ENCODE measurements around the gene NT5DC1. TPM values are rescaled to one million over a fixed set of nuclear protein-coding genes. Genes with fewer than 3 reads are reported as not detected.
A peak's percentile ranks its signal among the peaks of the same experiment; 100 is the strongest.

NT5DC1 gene
- total RNA-seq, 1 experiment from 2014 or later: 19.9 TPM

DNA sequence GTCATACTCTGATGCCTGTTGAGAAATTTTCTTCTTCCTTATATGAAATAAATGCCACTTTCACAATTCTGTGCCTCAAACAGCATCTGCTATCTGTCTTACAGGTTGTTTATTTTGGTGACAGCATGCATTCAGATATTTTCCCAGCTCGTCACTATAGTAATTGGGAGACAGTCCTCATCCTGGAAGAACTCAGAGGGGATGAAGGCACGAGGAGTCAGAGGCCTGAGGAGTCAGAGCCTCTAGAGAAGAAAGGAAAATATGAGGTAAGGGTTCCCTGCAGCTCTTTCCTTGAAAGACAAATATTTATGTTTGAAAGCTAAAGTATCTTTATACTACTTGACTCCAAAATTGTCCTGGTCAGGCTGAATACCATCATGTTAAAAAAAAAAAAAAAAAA, 137.4 kb downstream of the NT5DC1 start:
- DNase-seq (ENCODE audit: low read depth): no peak

- no peak for DNase-seq (ENCODE audit: low read depth)
Measured at GRCh38 chr6:116239256-116239655, 138.6 kb downstream of the NT5DC1 start.

- no peak for DNase-seq (ENCODE audit: low read depth)
Measured at GRCh38 chr6:116239856-116240255, 139.2 kb downstream of the NT5DC1 start.

- DNase-seq (ENCODE audit: low read depth): no peak
Measured at GRCh38 chr6:116244284-116244683, 143.6 kb downstream of the NT5DC1 start.

- no peak for DNase-seq (ENCODE audit: low read depth)
Measured at GRCh38 chr6:116246089-116246488, 145.4 kb downstream of the NT5DC1 start.

DNA sequence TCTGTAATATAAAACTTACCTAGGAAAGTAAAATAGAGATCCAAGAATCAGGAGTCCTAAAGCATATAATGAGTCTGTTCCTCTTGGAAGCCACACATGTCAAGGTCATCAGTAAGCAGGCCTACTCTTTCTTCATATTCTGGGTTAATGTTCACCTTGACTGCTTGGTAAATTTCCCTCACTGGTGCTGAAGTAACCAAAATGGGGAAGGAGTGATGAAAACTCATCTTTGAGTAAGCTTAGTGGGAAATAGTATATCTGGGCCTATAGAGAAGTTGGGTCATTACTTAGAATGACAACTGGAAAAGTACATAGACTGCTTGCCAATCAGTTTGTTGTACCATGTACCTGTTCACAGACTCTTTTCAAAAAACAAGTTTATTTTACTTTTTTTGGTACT, 146.6 kb downstream of the NT5DC1 start:
- no peak for DNase-seq (ENCODE audit: low read depth)

DNA sequence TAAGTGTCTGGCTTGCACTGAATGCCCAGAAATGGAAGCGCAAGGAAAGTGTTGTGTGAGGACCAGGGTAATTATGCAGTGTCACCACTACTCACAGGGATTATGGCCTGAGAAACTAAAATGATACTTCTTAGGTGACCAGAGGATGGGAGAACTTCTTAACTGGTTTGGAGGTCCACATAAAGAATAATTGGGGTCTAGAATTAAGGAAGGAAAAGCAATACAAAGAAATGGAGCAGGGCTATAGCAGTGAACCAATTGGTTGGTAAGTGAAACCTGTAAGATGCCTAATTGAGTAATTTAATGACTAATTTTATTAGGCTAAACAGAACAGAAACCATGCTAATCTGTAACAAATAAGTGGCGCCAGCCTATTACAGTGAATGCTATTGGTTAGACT, 147.9 kb downstream of the NT5DC1 start:
- no peak for DNase-seq (ENCODE audit: low read depth)

DNA sequence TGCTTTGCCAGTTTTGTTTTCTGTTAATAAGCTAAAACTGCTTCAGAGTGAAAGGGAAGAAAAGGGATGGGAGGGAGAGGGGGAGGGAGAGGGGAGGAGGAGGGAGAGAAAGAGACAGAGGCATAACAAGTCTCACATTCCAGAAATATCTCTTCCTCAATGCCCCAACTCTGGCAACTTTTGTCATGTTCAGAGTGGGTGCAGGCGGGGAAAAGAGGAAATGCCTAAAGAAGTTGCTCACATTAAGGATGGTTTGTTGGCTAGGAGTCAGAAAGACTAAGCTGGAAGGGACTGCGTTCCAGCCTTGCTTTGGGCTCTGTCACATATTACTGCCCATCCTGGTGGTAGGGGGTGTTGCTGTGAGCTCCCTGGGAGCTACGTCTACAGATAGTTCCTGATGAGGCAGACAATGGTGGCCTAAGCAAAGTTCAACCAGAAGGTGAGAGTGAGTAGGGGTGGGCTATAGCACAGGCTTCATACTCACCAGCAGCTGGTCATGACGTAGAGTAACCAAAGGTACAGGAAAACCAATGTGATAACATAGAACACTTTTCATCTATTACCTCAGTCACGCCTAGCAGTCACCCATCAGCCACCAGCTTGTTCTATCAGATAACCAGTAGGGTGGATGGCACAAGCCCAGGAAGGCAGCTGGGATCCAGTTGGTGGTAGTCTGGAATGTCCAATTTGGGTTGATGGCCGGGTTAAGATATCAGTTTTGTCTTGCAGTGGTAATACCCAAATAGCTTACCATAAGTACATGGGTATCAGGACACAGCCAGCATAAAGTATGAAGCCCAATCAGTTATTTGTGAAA, 151.1 kb downstream of the NT5DC1 start:
- DNase-seq (ENCODE audit: low read depth): peak; percentile 47

DNA sequence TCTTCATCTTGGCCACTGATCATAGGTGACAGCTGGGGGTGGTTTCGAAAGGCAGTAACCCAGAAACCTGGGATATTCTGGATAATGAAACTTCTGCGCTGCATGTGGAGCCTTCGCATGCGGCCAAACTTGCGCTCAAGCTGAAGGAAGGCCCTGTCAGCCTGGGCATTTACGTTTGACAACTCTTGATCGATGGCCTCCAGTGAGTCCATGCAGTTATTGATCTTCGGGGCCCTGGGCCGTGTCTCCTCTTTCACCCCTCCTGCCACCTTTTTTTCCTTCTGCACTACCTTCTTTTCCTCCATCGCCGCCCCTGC, 152.5 kb downstream of the NT5DC1 start:
- no peak for DNase-seq (ENCODE audit: low read depth)

- DNase-seq (ENCODE audit: low read depth): peak; percentile 92
Measured at GRCh38 chr6:116253505-116254296, 153.0 kb downstream of the NT5DC1 start, which contains the start of gene TSPYL4. TSS of gene TSPYL4 (minus strand) at chr6:116254075. CDS start at chr6:116254008, 67 bp downstream.

GRCh38 chr6:116254297-116255056, 153.8 kb downstream of the NT5DC1 start:
- no peak for DNase-seq (ENCODE audit: low read depth)

- no peak for DNase-seq (ENCODE audit: low read depth)
Measured at GRCh38 chr6:116255246-116255800, 154.7 kb downstream of the NT5DC1 start.

- no peak for DNase-seq (ENCODE audit: low read depth)
Measured at GRCh38 chr6:116256694-116257093, 156.0 kb downstream of the NT5DC1 start.

GRCh38 chr6:116258520-116258919, 157.9 kb downstream of the NT5DC1 start:
- DNase-seq (ENCODE audit: low read depth): no peak

GRCh38 chr6:116263353-116263752, 162.7 kb downstream of the NT5DC1 start:
- DNase-seq (ENCODE audit: low read depth): no peak

GRCh38 chr6:116265041-116265829, 164.6 kb downstream of the NT5DC1 start:
- peak; percentile 92 for DNase-seq (ENCODE audit: low read depth)

DNA sequence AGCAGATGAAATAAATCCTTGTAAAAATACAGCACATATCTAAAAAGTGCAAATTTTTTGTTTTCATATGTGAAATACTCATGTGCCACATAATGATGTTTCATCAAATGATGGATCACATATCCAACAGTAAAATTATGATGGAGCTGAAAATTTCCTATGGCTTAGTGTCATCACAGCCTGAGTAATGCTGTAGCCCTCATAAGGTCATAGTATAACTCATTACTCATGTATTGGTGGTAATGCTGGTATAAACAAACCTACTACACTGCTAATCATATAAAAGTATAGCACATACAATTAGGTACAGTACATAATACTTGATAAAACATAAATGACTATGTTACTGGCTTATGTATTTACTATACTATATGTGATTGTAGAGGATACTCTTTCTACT, 166.2 kb downstream of the NT5DC1 start:
- peak; percentile 43 for DNase-seq (ENCODE audit: low read depth)

DNA sequence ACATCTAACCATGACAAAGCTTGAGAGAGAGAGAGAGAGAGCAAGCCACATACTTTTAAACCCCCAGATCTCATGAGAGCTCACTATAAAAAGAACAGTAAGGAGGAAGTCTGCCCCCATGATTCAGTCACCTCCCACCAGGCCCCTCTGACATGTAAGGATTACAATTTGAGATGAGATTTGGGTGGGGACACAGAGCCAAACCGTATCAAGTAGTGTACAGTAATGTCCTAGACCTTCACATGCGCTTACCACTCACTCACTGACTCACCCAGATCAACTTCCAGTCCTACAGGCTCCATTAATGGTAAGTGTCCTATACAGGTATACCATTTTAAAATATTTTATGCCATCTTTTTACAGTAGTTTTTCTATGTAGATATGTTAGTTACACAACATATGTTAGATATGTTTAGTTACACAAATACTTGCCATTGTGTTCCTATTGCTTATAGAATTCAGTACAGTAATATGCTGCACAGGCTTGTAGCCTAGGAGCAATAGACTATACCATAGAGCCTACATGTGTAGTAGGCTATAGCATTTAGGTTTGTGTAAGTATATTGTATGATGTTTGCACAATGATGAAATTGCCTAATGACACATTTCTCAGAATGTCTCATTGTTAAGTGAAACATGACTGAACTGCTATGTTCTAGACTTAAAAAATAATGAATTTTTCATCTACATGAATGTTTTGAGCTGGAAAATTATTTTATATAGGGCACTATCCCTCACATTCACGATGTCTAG, 167.4 kb downstream of the NT5DC1 start:
- peak; percentile 38 for DNase-seq (ENCODE audit: low read depth)

GRCh38 chr6:116268589-116269293, 168.1 kb downstream of the NT5DC1 start:
- peak; percentile 67 for DNase-seq (ENCODE audit: low read depth)

Data from HT1080 (cell line).